Thoracic aorta endothelial cell (primary cell): ENCODE measurements around the gene SOX2. TPM values are rescaled to one million over a fixed set of nuclear protein-coding genes. Genes with fewer than 3 reads are reported as not detected.

ENCODE experiments used
- small RNA-seq: library from RNA; depleted of rRNA; stranded (forward); fragments of <200 nt; gene quantifications from one replicate; pipeline ENCODE3, GENCODE V24; 2012
- total RNA-seq: library from RNA; depleted of rRNA; stranded (reverse); fragments of >200 nt; gene quantifications from 2 replicates; pipeline ENCODE4 v1.2.3, GENCODE V29; 2012

The SOX2 gene
- total RNA-seq: not detected in 2 replicates

DNA sequence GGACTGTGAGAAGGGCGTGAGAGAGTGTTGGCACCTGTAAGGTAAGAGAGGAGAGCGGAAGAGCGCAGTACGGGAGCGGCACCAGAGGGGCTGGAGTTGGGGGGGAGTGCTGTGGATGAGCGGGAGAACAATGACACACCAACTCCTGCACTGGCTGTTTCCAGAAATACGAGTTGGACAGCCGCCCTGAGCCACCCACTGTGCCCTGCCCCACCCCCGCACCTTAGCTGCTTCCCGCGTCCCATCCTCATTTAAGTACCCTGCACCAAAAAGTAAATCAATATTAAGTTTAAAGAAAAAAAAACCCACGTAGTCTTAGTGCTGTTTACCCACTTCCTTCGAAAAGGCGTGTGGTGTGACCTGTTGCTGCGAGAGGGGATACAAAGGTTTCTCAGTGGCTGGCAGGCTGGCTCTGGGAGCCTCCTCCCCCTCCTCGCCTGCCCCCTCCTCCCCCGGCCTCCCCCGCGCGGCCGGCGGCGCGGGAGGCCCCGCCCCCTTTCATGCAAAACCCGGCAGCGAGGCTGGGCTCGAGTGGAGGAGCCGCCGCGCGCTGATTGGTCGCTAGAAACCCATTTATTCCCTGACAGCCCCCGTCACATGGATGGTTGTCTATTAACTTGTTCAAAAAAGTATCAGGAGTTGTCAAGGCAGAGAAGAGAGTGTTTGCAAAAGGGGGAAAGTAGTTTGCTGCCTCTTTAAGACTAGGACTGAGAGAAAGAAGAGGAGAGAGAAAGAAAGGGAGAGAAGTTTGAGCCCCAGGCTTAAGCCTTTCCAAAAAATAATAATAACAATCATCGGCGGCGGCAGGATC lies at the start of gene SOX2:
TSS of gene SOX2 (plus strand) at position 601 of the 811 bp plus-strand sequence. CDS start 436 bp downstream, outside the sequence.

Small RNA genes within 50 kb of the gene (small RNA-seq; reads per million reads assigned to genes)
- gene RF01954: not detected
